Measurements from ENCODE around the gene FBXW7. TPM values are rescaled to one million over a fixed set of nuclear protein-coding genes. Genes with fewer than 3 reads are reported as not detected.

FBXW7 gene
- total and polyA plus RNA-seq, 2 of the 8 experiments (the other 6 are each of a cell fraction or from before 2014, with no cell fraction given) = 6.0 to 26.7 TPM

- TF ChIP-seq ATF2 (IDR thresholded peaks at IDR 0.05; ENCODE audit: low read length) = no peak
- no peak for TF ChIP-seq BACH1 (IDR thresholded peaks at IDR 0.05; ENCODE audit: low read length)
- TF ChIP-seq POLR2AphosphoS5 (IDR thresholded peaks at IDR 0.05; ENCODE audit: low read depth, low read length) = no peak
- TF ChIP-seq, protein P1, sequence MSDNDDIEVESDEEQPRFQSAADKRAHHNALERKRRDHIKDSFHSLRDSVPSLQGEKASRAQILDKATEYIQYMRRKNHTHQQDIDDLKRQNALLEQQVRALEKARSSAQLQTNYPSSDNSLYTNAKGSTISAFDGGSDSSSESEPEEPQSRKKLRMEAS (IDR thresholded peaks at IDR 0.05) = no peak
- no peak for TF ChIP-seq USF2 (IDR thresholded peaks at IDR 0.05; ENCODE audit: low read length)
- no peak for TF ChIP-seq CBX5 (IDR thresholded peaks at IDR 0.05; ENCODE audit: low read depth, low read length)
- TF ChIP-seq GTF2F1 (IDR thresholded peaks at IDR 0.05; ENCODE audit: borderline replicate concordance, low read depth, low read length) = no peak
- no peak for TF ChIP-seq CREB1 (IDR thresholded peaks at IDR 0.05)
- TF ChIP-seq RBBP5 (IDR thresholded peaks at IDR 0.05; ENCODE audit: borderline replicate concordance, low read depth, low read length) = no peak
These were observed 27.1 kb downstream of the FBXW7 start (continued) for GRCh38 chr4:152508818-152509217.
